HepG2 (cell line): ENCODE results near the gene CPLANE1.

Source experiments
- KDM1A ChIP-seq: IDR thresholded peaks from 2 replicates; pipeline ENCODE4 v1.6.1; 2016; ENCODE audit warnings: missing compliant biosample characterization
- KDM5B ChIP-seq: sonication (generic); formaldehyde crosslinking; IDR thresholded peaks from 2 replicates; pipeline ENCODE4 v1.4.0; 2020; ENCODE audit warnings: missing genetic modification reagents, mild to moderate bottlenecking, borderline replicate concordance
- REST ChIP-seq, 2 experiments: IDR thresholded peaks; 2 replicates each; pipeline ENCODE4 v1.6.1; 2011 to 2012; ENCODE audit warnings: low read length in 2 of 2, borderline replicate concordance in 1 of 2, low read depth in 1 of 2, mild to moderate bottlenecking in 1 of 2, moderate library complexity in 1 of 2
- ZBTB43 ChIP-seq: sonication (generic); formaldehyde crosslinking; conservative IDR thresholded peaks from 2 replicates; pipeline ENCODE4 v1.4.0; 2020; ENCODE audit warnings: missing genetic modification reagents

- no peak for TF ChIP-seq REST (IDR thresholded peaks at IDR 0.05; ENCODE audit: borderline replicate concordance in 1 of 2, low read depth in 1 of 2, low read length in 2 of 2)
- TF ChIP-seq ZBTB43 = no peak
- TF ChIP-seq KDM1A (CRISPR knock-in tag) = no peak
- no peak for TF ChIP-seq KDM5B (CRISPR knock-in tag)
These were observed 102.3 kb downstream of the CPLANE1 start for GRCh38 chr5:37146896-37147295.
